ENCODE measurements around the gene WDR75.

DNA sequence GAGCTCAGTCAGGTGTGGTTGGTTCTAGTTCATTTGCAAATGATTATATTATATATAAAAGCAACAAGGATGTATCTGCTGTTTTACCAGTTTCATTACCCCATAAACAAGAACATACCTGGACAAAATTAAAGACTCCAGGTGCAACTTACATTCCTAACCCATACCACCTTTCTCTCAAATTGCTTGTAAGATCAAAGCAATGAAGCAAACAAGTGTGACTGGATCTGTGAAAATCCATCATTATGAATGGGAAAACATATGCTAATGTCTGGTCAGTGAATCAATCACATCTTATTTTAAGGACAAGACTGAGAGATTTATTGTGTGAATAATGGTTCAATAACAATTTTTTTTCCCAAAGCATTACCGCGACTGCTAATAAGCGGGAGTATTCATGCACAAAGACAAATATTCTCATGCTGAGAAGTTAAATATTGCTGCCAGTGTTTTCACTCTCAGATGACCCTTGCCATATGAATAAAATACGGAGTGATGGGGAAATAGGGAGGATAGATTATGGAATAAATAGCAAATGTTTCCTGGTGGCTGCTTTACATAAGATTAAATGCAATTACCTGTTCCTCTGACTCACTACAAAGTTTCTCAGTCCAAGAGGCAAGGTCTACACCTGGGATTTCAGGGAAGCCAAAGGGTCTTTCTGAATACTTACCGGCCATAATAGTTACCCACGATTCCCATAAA lies 59.3 kb downstream of the WDR75 start:
- TF ChIP-seq POLR2AphosphoS5 (IDR thresholded peaks at IDR 0.05; ENCODE audit: borderline replicate concordance, low read depth, low read length) = no peak
- TF ChIP-seq EZH2 (IDR thresholded peaks at IDR 0.05) = no peak
- no peak for TF ChIP-seq FOXP2 (optimal IDR thresholded peaks at IDR 0.05; ENCODE audit: control extremely low read depth, extremely low read length, insufficient read depth)

Data from SK-N-MC (cell line).